ENCODE measurements around the gene KIFC3. TPM values are rescaled to one million over a fixed set of nuclear protein-coding genes. Genes with fewer than 3 reads are reported as not detected.

The KIFC3 gene
- total and polyA plus RNA-seq, 7 donors = 2.5 to 31.2 (median 10.0) TPM

GRCh38 chr16:57824888-57825287 lies 22.6 kb upstream of the KIFC3 start:
- Histone ChIP-seq H3K36me3 (no peaks in the 10 kb centered on the region), H3K27ac (no peak overlapping the region), H3K27me3 (no peaks in the 10 kb centered on the region), H3K4me3 (no peak overlapping the region), H3K4me1 (peaks cover 0 to 3% (median 0%) of the 10 kb centered on the region in 4 donors), H3K9me3 (no peaks in the 10 kb centered on the region)
- TF ChIP-seq EP300 (IDR thresholded peaks at IDR 0.05) (no peak), POLR2A (IDR thresholded peaks at IDR 0.05) (no peak), POLR2AphosphoS5 (IDR thresholded peaks at IDR 0.05) (no peak), CTCF (IDR thresholded peaks at IDR 0.05) (no peak)
- intact Hi-C loops (cut with DNase I) = no loop called here
- no peak for DNase-seq
- 89 to 93% methylated on average over 2 of the region's 2 CpGs for WGBS, 2 donors

- no peak for TF ChIP-seq POLR2AphosphoS5 (IDR thresholded peaks at IDR 0.05)
- TF ChIP-seq EP300 (IDR thresholded peaks at IDR 0.05) = no peak
- TF ChIP-seq CTCF (IDR thresholded peaks at IDR 0.05) = no peak
- no peak for TF ChIP-seq POLR2A (IDR thresholded peaks at IDR 0.05)
- H3K27me3 ChIP-seq = no peaks in the 10 kb centered on the region
- H3K4me1 ChIP-seq = no peaks in the 10 kb centered on the region
- 75 to 89% methylated on average over 5 of the region's 5 CpGs for WGBS, 2 donors
- DNase-seq = no peak
- no peaks in the 10 kb centered on the region for H3K36me3 ChIP-seq
- no peak overlapping the region for H3K27ac ChIP-seq
- no peak overlapping the region for H3K4me3 ChIP-seq
- intact Hi-C loops (cut with DNase I) = no loop called here
- H3K9me3 ChIP-seq = no peaks in the 10 kb centered on the region
Observed at GRCh38 chr16:57823836-57824235, 21.5 kb upstream of the KIFC3 start.

- 16 to 48% methylated on average over 2 of the region's 2 CpGs for WGBS, 2 donors
- TF ChIP-seq POLR2A (IDR thresholded peaks at IDR 0.05) = no peak
- Histone ChIP-seq H3K27ac (no peak overlapping the region), H3K36me3 (no peaks in the 10 kb centered on the region), H3K4me1 (no peaks in the 10 kb centered on the region), H3K9me3 (no peaks in the 10 kb centered on the region), H3K4me3 (no peak overlapping the region), H3K27me3 (no peaks in the 10 kb centered on the region)
- intact Hi-C loops (cut with DNase I) = no loop called here
- DNase-seq = no peak
Observed at GRCh38 chr16:57822856-57823255, 20.6 kb upstream of the KIFC3 start.

- Histone ChIP-seq H3K4me1 (no peaks in the 10 kb centered on the region), H3K36me3 (no peaks in the 10 kb centered on the region), H3K27me3 (no peaks in the 10 kb centered on the region), H3K4me3 (no peak overlapping the region), H3K9me3 (no peaks in the 10 kb centered on the region), H3K27ac (no peak overlapping the region)
- WGBS, 2 donors = 92 to 94% methylated on average over 5 of the region's 5 CpGs
- intact Hi-C loops (cut with DNase I) = no loop called here
- TF ChIP-seq POLR2AphosphoS5 (IDR thresholded peaks at IDR 0.05) = no peak
- TF ChIP-seq EP300 (IDR thresholded peaks at IDR 0.05) = no peak
- no peak for TF ChIP-seq CTCF (IDR thresholded peaks at IDR 0.05)
- no peak for TF ChIP-seq POLR2A (IDR thresholded peaks at IDR 0.05)
- no peak for DNase-seq
Observed at GRCh38 chr16:57822018-57822553, 19.8 kb upstream of the KIFC3 start.

GRCh38 chr16:57821149-57821971 lies 19.1 kb upstream of the KIFC3 start:
- 28 to 67% methylated on average over 10 of the region's 10 CpGs for WGBS, 2 donors
- Histone ChIP-seq H3K4me3 (no peak overlapping the region), H3K9me3 (no peaks in the 10 kb centered on the region), H3K36me3 (no peaks in the 10 kb centered on the region), H3K27ac (no peak overlapping the region), H3K27me3 (no peaks in the 10 kb centered on the region), H3K4me1 (peaks cover 0 to 5% (median 5%) of the 10 kb centered on the region in 4 donors)
- intact Hi-C loops (cut with DNase I) = no loop called here
- no peak for TF ChIP-seq POLR2AphosphoS5 (IDR thresholded peaks at IDR 0.05)
- no peak for TF ChIP-seq CTCF (IDR thresholded peaks at IDR 0.05)
- no peak for TF ChIP-seq EP300 (IDR thresholded peaks at IDR 0.05)
- TF ChIP-seq POLR2A (IDR thresholded peaks at IDR 0.05) = no peak
- no peak for DNase-seq

Measured in sigmoid colon (tissue), 7 donors.